ENCODE data around the gene ANKRD42. TPM values are rescaled to one million over a fixed set of nuclear protein-coding genes. Genes with fewer than 3 reads are reported as not detected.

Gene ANKRD42
- total RNA-seq, 2 donors from 2014 or later, result 5.0 to 7.0 TPM

- DNase-seq, result no peak
- no peak for ATAC-seq
- intact Hi-C loops (cut with DNase I), result loop anchor here in 1 of 2 donors (10.0 kb wide), 1 partner anchor 258 kb away; the partner anchor contains the start of genes DDIAS and PRCP
Observed at GRCh38 chr11:83162377-83162776, 31.1 kb upstream of the ANKRD42 start.

- DNase-seq (no peak), ATAC-seq (no peak)
- intact Hi-C loops (cut with DNase I), result loop anchor here in 1 of 2 donors (10.0 kb wide), 1 partner anchor 262 kb away; the partner anchor contains the start of genes DDIAS and PRCP
Observed at GRCh38 chr11:83166193-83166866, 27.2 kb upstream of the ANKRD42 start.

GRCh38 chr11:83168756-83169155, 24.8 kb upstream of the ANKRD42 start:
- ATAC-seq, result peak in 1 of 2 donors; percentile 8
- no peak for DNase-seq
- intact Hi-C loops (cut with DNase I), result loop anchor here in 1 of 2 donors (10.0 kb wide), 1 partner anchor 264 kb away; the partner anchor contains the start of genes DDIAS and PRCP

- intact Hi-C loops (cut with DNase I), result no loop called here
- DNase-seq (no peak), ATAC-seq (no peak)
Observed at GRCh38 chr11:83170865-83171264, 22.6 kb upstream of the ANKRD42 start.

GRCh38 chr11:83172551-83172950, 21.0 kb upstream of the ANKRD42 start:
- ATAC-seq (no peak), DNase-seq (no peak)
- intact Hi-C loops (cut with DNase I), result no loop called here

- ATAC-seq, result no peak
Observed at GRCh38 chr11:83174008-83174407, 19.5 kb upstream of the ANKRD42 start.

GRCh38 chr11:83175815-83176214, 17.7 kb upstream of the ANKRD42 start:
- no peak for DNase-seq
- no peak for ATAC-seq
- intact Hi-C loops (cut with DNase I), result no loop called here

More at GRCh38 chr11:83174008-83174407, 19.5 kb upstream of the ANKRD42 start:
- intact Hi-C loops (cut with DNase I), result no loop called here
- DNase-seq, result no peak

- no peak for ATAC-seq
- DNase-seq, result no peak
- intact Hi-C loops (cut with DNase I), result no loop called here
Observed at GRCh38 chr11:83181815-83182214, 11.7 kb upstream of the ANKRD42 start.

- ATAC-seq, result no peak
- no peak for DNase-seq
- intact Hi-C loops (cut with DNase I), result no loop called here
Observed at GRCh38 chr11:83185767-83186166, 7.7 kb upstream of the ANKRD42 start.

GRCh38 chr11:83187465-83187864, 6.0 kb upstream of the ANKRD42 start:
- ATAC-seq (peak in 1 of 2 donors; percentile 7), DNase-seq (no peak)
- intact Hi-C loops (cut with DNase I), result no loop called here

- intact Hi-C loops (cut with DNase I), result loop anchor here in 1 of 2 donors (5.0 kb wide), 2 partner anchors 34 to 289 kb away; partner anchors contain the start of genes DDIAS, PCF11 and PRCP
- ATAC-seq (no peak), DNase-seq (no peak)
Observed at GRCh38 chr11:83191491-83191890, 2.0 kb upstream of the ANKRD42 start.

GRCh38 chr11:83191986-83192385, 1.5 kb upstream of the ANKRD42 start:
- intact Hi-C loops (cut with DNase I), result loop anchor here in 1 of 2 donors (5.0 kb wide), 2 partner anchors 35 to 290 kb away; partner anchors contain the start of genes DDIAS, PCF11 and PRCP
- ATAC-seq (no peak), DNase-seq (no peak)

GRCh38 chr11:83192606-83193245, 786 bp upstream of the ANKRD42 start:
- DNase-seq (no peak), ATAC-seq (no peak)
- intact Hi-C loops (cut with DNase I), result loop anchor here in 1 of 2 donors (5.0 kb wide), 2 partner anchors 35 to 290 kb away; partner anchors contain the start of genes DDIAS, PCF11 and PRCP

GRCh38 chr11:83194281-83195142, 1.0 kb downstream of the ANKRD42 start:
- peak; percentile 70 to 82 for ATAC-seq
- intact Hi-C loops (cut with DNase I), result loop anchor here in 1 of 2 donors (5.0 kb wide), 2 partner anchors 37 to 292 kb away; partner anchors contain the start of genes DDIAS, PCF11 and PRCP
- peak; percentile 81 for DNase-seq

- ATAC-seq, result no peak
- intact Hi-C loops (cut with DNase I), result no loop called here
Observed at GRCh38 chr11:83195143-83195466, 1.6 kb downstream of the ANKRD42 start.

GRCh38 chr11:83195649-83196048, 2.1 kb downstream of the ANKRD42 start:
- DNase-seq (no peak), ATAC-seq (no peak)
- intact Hi-C loops (cut with DNase I), result no loop called here

More at GRCh38 chr11:83195143-83195466, 1.6 kb downstream of the ANKRD42 start:
- DNase-seq, result no peak

- intact Hi-C loops (cut with DNase I), result no loop called here
- ATAC-seq (no peak), DNase-seq (no peak)
Observed at GRCh38 chr11:83200035-83200434, 6.5 kb downstream of the ANKRD42 start.

GRCh38 chr11:83205608-83206185, 12.2 kb downstream of the ANKRD42 start:
- no peak for ATAC-seq
- no peak for DNase-seq
- intact Hi-C loops (cut with DNase I), result no loop called here

GRCh38 chr11:83206221-83206620, 12.7 kb downstream of the ANKRD42 start:
- intact Hi-C loops (cut with DNase I), result no loop called here
- no peak for DNase-seq
- no peak for ATAC-seq
